ENCODE measurements around the gene ZNRF1. TPM values are rescaled to one million over a fixed set of nuclear protein-coding genes. Genes with fewer than 3 reads are reported as not detected.

ZNRF1 gene
- total RNA-seq, 2 donors from 2014 or later: 9.3 to 21.4 TPM

DNA sequence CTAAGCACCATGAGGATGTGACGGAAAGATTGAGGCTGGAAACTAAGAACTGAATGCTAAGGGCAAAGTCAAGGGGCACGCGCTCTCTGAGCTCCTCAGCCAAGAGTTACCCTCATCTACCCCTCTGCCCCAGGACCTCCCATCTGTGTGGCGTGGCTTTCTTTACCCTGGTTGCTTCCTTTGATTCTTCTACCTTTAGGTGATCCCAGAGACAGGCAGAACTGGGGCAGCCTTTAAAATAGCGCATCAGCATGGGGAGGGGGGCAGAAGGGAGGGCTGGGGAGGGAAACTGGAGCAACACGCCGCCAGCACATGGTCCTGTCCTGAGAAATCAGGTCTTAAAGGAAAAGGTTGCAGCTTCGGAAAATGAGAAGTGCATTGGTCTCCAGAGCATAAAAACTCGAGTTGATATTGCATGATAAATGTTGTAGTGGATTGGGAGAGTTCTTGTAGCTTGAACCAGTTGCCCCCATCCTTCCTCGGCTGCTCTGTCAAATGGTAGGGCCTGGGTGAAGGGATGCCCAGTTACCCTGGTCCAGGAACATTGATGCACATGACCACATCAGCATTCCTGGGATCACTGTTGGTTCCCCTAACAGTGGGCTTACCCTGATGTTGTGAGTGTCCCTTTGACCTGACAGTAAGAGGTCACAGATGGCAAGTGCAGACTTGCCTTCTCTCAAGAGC lies 88.0 kb downstream of the ZNRF1 start:
- no peaks in the 10 kb centered on the region for H3K36me3 ChIP-seq (replicated peaks in 1 of 2; ENCODE audit: insufficient read depth in 1 of 2, low read depth in 2 of 2)
- H3K9me3 ChIP-seq: no peaks in the 10 kb centered on the region
- H3K27ac ChIP-seq: no peak overlapping the region
- DNase-seq: no peak
- no peak overlapping the region for H3K4me3 ChIP-seq
- no peak for TF ChIP-seq POLR2A (IDR thresholded peaks at IDR 0.05)
- TF ChIP-seq, protein P1, sequence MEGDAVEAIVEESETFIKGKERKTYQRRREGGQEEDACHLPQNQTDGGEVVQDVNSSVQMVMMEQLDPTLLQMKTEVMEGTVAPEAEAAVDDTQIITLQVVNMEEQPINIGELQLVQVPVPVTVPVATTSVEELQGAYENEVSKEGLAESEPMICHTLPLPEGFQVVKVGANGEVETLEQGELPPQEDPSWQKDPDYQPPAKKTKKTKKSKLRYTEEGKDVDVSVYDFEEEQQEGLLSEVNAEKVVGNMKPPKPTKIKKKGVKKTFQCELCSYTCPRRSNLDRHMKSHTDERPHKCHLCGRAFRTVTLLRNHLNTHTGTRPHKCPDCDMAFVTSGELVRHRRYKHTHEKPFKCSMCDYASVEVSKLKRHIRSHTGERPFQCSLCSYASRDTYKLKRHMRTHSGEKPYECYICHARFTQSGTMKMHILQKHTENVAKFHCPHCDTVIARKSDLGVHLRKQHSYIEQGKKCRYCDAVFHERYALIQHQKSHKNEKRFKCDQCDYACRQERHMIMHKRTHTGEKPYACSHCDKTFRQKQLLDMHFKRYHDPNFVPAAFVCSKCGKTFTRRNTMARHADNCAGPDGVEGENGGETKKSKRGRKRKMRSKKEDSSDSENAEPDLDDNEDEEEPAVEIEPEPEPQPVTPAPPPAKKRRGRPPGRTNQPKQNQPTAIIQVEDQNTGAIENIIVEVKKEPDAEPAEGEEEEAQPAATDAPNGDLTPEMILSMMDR (IDR thresholded peaks at IDR 0.05): no peak
- no peak for ATAC-seq
- H3K4me1 ChIP-seq: no peaks in the 10 kb centered on the region
- no peaks in the 10 kb centered on the region for H3K27me3 ChIP-seq
- intact Hi-C loops (cut with DNase I): no loop called here
- WGBS, 2 donors: 91 to 95% methylated on average over 10 of the region's 10 CpGs

DNA sequence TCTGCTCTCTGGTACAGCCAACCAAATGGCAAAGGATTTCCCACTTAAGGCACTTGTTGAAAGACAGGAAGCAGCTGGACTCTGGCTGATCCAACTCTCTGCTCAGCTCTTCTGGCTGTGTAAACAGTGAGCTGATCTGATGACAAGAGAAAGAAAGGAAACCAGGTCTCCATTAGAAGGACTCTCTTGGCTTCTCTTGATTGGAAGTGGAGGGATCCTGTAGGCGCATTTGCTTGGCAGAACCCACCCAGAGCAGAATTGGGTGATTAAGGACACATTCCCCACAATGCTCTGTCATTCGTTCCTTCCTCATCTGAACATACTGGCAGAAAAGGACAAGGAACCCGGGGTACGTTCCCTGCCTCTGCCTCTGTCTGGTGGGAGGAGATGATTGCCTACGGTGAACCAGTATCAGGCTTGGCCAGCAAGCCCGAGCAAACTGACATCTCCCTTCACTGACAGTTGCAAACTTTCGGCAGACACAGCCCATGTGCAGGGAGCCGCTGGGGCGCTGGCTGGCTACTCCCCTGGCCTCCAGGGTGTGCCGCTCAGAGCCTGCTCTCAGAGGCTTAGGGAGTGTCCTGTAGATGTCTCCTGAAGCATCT lies 88.7 kb downstream of the ZNRF1 start:
- H3K4me3 ChIP-seq: no peak overlapping the region

DNA sequence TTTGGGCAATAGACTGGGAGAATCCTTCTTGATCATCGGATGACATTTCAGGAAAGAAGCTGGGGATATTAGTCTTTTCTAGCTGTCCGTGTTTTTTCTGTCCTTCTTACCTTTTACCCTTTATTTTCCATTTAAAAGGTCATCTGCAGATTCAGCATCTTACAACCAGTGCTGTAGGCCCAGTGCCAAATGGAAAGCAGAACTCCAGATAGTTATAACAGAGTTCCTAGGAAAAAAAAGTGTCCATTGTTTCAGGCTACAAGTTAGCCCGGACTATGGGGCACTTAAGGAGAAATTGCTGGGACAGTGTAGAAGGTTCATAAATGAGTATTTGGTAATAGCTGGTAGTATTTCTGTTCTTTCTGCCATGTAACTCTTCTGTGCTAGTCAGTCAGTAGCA lies 89.4 kb downstream of the ZNRF1 start:
- Histone ChIP-seq H3K36me3 (replicated peaks in 1 of 2; ENCODE audit: insufficient read depth in 1 of 2, low read depth in 2 of 2) (no peaks in the 10 kb centered on the region), H3K4me1 (peaks cover 8% of the 10 kb centered on the region), H3K4me3 (no peak overlapping the region), H3K27me3 (no peaks in the 10 kb centered on the region), H3K9me3 (no peaks in the 10 kb centered on the region), H3K27ac (no peak overlapping the region)
- DNase-seq (no peak), ATAC-seq (no peak)
- TF ChIP-seq POLR2A (IDR thresholded peaks at IDR 0.05): no peak
- TF ChIP-seq, protein P1 (IDR thresholded peaks at IDR 0.05): no peak
- intact Hi-C loops (cut with DNase I): no loop called here
- 51 to 73% methylated on average over 3 of the region's 3 CpGs for WGBS, 2 donors

More for the DNA sequence above, 88.7 kb downstream of the ZNRF1 start:
- DNase-seq (no peak), ATAC-seq (no peak)
- H3K27me3 ChIP-seq: no peaks in the 10 kb centered on the region
- no peak overlapping the region for H3K27ac ChIP-seq
- peaks cover under 1% of the 10 kb centered on the region for H3K4me1 ChIP-seq
- no peaks in the 10 kb centered on the region for H3K9me3 ChIP-seq
- H3K36me3 ChIP-seq (replicated peaks in 1 of 2; ENCODE audit: insufficient read depth in 1 of 2, low read depth in 2 of 2): no peaks in the 10 kb centered on the region
- 72 to 78% methylated on average over 3 to 10 of the region's 10 CpGs for WGBS, 2 donors
- TF ChIP-seq POLR2A (IDR thresholded peaks at IDR 0.05): no peak
- TF ChIP-seq, protein P1 (IDR thresholded peaks at IDR 0.05): no peak
- intact Hi-C loops (cut with DNase I): no loop called here

DNA sequence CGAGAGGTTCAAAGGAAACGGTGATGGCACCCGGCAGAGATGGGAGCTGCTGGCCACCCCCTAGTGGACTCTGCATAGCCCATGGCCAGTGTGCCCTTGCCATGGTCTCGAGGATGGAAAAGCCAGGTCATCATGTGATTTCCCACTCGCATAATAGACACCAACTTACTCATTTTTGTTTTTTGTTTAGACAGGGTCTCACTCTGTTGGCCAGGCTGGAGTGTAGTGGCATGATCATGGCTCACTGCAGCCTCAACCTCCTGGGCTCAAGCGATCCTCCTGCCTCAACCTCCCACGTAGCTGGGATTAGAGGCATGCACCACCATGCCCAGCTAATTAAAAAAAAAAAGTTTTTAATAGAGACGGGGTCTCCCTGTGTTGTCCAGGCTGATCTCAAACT lies 90.1 kb downstream of the ZNRF1 start:
- intact Hi-C loops (cut with DNase I): no loop called here
- no peak overlapping the region for H3K27ac ChIP-seq
- TF ChIP-seq, protein P1 (IDR thresholded peaks at IDR 0.05): no peak
- no peak for TF ChIP-seq POLR2A (IDR thresholded peaks at IDR 0.05)

More for the DNA sequence above, 90.1 kb downstream of the ZNRF1 start:
- Histone ChIP-seq H3K27me3 (no peaks in the 10 kb centered on the region), H3K9me3 (no peaks in the 10 kb centered on the region), H3K4me1 (peaks cover 14% of the 10 kb centered on the region), H3K36me3 (replicated peaks in 1 of 2; ENCODE audit: insufficient read depth in 1 of 2, low read depth in 2 of 2) (no peaks in the 10 kb centered on the region), H3K4me3 (no peak overlapping the region)
- ATAC-seq (no peak), DNase-seq (no peak)
- WGBS, 2 donors: 92 to 96% methylated on average over 8 of the region's 8 CpGs
